NCI-H748 (cell line): Measurements from ENCODE around the gene CCL4L2.
"Not testable (repeated sequence)": the region's sequence is repeated elsewhere in the genome, so short reads cannot be mapped to it uniquely, and the experiment has no call there.

Experiments used
- DNase-seq: peaks from one replicate; lab custom pipeline; 2025; ENCODE audit not compliant: unreplicated experiment; lab: John Stamatoyannopoulos, UW

Gene CCL4L2

DNA sequence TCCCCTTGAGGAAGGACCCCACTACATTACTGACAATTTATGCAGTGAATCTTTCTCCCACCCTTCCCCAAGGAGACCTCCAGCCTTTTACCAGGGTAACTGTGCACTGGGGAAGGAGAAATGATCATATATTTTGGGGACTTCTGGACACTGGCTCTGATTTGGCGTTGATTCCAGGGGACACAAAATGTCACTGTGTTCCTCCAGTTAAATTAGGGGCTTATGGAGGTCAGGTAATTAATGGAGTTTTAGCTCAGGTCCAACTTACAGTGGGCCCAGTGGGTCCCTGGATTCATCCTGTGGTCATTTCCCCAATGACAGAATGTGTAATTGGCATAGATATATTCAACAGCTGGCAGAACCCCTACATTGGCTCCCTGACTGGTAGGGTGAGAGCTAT, 8.7 kb downstream of the CCL4L2 start:
- not testable (repeated sequence) for DNase-seq

DNA sequence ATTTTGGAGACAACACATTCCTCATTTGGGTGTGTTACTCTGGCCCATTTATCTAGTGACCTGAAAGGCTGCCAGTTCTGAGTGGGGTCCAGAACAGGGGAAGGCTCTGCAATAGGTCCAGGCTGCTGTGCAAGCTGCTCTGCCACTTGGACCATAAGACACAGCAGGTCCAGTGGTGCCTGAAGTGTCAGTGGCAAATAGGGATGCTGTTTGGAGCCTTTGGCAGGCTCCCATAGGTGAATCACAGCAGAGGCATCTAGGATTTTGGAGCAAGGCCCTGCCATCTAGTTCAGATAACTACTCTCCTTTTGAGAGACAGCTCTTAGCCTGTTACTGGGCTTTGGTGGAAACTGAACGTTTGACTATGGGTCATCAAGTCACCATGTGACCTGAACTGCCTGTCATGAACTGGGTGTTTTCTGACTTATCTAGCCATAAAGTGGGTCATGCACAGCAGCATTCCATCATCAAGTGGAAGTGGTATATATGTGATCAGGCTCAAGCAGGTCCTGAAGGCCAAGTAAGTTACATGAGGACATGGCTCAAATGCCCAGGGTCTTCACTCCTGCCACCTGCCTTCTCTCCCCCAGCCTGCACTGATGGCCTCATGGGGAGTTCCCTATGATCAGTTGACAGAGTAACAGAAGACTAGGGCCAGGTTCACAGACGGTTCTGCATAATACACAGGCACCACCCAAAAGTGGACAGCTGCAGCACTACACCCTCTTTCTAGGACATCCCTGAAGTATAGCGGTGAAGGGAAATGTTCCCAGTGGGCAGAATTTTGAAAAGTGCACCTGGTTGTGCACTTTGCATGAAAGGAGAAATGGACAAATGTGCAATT, 10.1 kb downstream of the CCL4L2 start:
- not testable (repeated sequence) for DNase-seq

DNA sequence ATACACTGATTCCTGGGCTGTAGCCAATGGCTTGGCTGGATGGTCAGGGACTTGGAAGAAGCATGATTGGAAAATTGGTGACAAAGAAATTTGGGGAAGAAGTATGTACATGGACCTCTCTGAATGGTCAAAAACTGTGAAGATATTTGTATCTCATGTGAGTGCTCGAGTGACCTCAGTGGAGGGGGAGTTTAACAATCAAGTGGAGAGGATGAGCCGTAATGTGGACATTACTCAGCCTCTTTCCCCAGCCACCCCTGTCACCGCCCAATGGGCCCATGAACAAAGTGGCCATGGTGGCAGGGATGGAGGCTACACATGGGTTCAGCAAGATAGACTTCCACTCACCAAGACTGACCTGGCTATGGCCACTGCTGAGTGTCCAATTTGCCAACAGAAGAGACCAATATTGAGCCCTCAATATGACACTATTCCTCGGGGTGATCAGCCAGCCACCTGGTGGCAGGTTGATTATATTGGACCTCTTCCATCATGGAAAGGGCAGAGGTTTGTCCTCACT, 10.8 kb downstream of the CCL4L2 start:
- DNase-seq = not testable (repeated sequence)

GRCh38 chr17:36222967-36223366, 12.1 kb downstream of the CCL4L2 start:
- not testable (repeated sequence) for DNase-seq

GRCh38 chr17:36229644-36230043, 18.8 kb downstream of the CCL4L2 start:
- DNase-seq = not testable (repeated sequence)

- not testable (repeated sequence) for DNase-seq
These were observed 31.2 kb downstream of the CCL4L2 start for GRCh38 chr17:36242046-36242445.
